Testis (tissue), 3 donors: ENCODE data around the gene CDH1. TPM values are rescaled to one million over a fixed set of nuclear protein-coding genes. Genes with fewer than 3 reads are reported as not detected.
"Not testable (repeated sequence)": the region's sequence is repeated elsewhere in the genome, so short reads cannot be mapped to it uniquely, and the experiment has no call there.

ENCODE experiments used
- DNase-seq: peaks from one replicate; pipeline ENCODE4 v3.0.0-alpha.2; 2019
- H3K27ac ChIP-seq, 2 donors: fragments of 200-600 bp; sonication (generic); one replicate each; pipeline ENCODE4 v1.5.1; 2019
- H3K27me3 ChIP-seq: fragments of 200-600 bp; sonication (generic); one replicate; pipeline ENCODE4 v1.5.1; 2019
- H3K36me3 ChIP-seq: fragments of 200-600 bp; sonication (generic); one replicate; pipeline ENCODE4 v1.5.1; 2017; ENCODE audit warnings: low read depth; ENCODE audit errors: missing control alignments
- H3K4me1 ChIP-seq: fragments of 200-600 bp; sonication (generic); one replicate; pipeline ENCODE4 v1.5.1; 2019
- H3K4me3 ChIP-seq, 2 donors: fragments of 200-600 bp; sonication (generic); one replicate each; pipeline ENCODE4 v1.5.1; 2017 to 2019
- H3K9me3 ChIP-seq: fragments of 200-600 bp; sonication (generic); one replicate; pipeline ENCODE4 v1.5.1; 2017
- POLR2A ChIP-seq: fragments of 450-650 bp; IDR thresholded peaks from one replicate; pipeline ENCODE4 v1.6.1; 2017; ENCODE audit warnings: antibody characterized with exemption, mild to moderate bottlenecking, moderate library complexity
- WGBS, 2 donors: methylation state at CpG; one replicate each; pipeline ENCODE4 v1.1.5; 2018; 5-methylcytosine and 5-hydroxymethylcytosine counted together
- intact Hi-C: fragments of 100-400 bp; cut with DNase I; formaldehyde crosslinking; loops from one replicate; pipeline ENCODE4 v1.15.1; 2023; ENCODE audit warnings: low total_unique reads
- polyA plus RNA-seq: library from polyadenylated mRNA; stranded (reverse); fragments of 350-450 nt; fragmentation: Illumina TruSeq; extraction: RNeasy Lipid Tissue Mini Kit (QIAGEN cat#74804); gene quantifications from one replicate; pipeline ENCODE4 v1.2.3, GENCODE V29; 2014; ENCODE audit warnings: low read depth, low replicate concordance; ENCODE audit not compliant: insufficient read depth
- total RNA-seq, 2 donors: library from RNA; depleted of rRNA; stranded (reverse); fragments of >200 nt; gene quantifications; one replicate each; pipeline ENCODE4 v1.2.3, GENCODE V29; 2016
- TF ChIP-seq, protein P1 (sequence below), 3 experiments: fragments of 450-650 bp in 2 of 3; fragments of 200-600 bp in 1 of 3; sonication (generic) in 1 of 3; IDR thresholded peaks; one replicate each; pipeline ENCODE4 v1.5.1; 2016 to 2019; ENCODE audit warnings: antibody characterized with exemption in 3 of 3, mild to moderate bottlenecking in 2 of 3, moderate library complexity in 1 of 3

Gene CDH1
- total and polyA plus RNA-seq, 3 donors from 2014 or later: 0.94 to 5.5 (median 2.1) TPM

GRCh38 chr16:68835970-68836369, 98.9 kb downstream of the CDH1 start:
- Histone ChIP-seq H3K4me3 (no peak overlapping the region), H3K36me3 (no peaks in the 10 kb centered on the region), H3K9me3 (no peaks in the 10 kb centered on the region), H3K27ac (no peak overlapping the region), H3K4me1 (no peaks in the 10 kb centered on the region), H3K27me3 (no peaks in the 10 kb centered on the region)
- TF ChIP-seq, protein P1, sequence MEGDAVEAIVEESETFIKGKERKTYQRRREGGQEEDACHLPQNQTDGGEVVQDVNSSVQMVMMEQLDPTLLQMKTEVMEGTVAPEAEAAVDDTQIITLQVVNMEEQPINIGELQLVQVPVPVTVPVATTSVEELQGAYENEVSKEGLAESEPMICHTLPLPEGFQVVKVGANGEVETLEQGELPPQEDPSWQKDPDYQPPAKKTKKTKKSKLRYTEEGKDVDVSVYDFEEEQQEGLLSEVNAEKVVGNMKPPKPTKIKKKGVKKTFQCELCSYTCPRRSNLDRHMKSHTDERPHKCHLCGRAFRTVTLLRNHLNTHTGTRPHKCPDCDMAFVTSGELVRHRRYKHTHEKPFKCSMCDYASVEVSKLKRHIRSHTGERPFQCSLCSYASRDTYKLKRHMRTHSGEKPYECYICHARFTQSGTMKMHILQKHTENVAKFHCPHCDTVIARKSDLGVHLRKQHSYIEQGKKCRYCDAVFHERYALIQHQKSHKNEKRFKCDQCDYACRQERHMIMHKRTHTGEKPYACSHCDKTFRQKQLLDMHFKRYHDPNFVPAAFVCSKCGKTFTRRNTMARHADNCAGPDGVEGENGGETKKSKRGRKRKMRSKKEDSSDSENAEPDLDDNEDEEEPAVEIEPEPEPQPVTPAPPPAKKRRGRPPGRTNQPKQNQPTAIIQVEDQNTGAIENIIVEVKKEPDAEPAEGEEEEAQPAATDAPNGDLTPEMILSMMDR (IDR thresholded peaks at IDR 0.05): no peak
- TF ChIP-seq POLR2A: no peak
- no peak for DNase-seq
- 82 to 85% methylated on average over 5 of the region's 5 CpGs for WGBS, 2 donors
- intact Hi-C loops: no loop called here

GRCh38 chr16:68839831-68840230, 102.7 kb downstream of the CDH1 start:
- 51 to 58% methylated on average over 4 of the region's 4 CpGs for WGBS, 2 donors
- no peaks in the 10 kb centered on the region for H3K27me3 ChIP-seq
- intact Hi-C loops: no loop called here

GRCh38 chr16:68842964-68843481, 105.9 kb downstream of the CDH1 start:
- H3K27me3 ChIP-seq, H3K9me3 ChIP-seq, intact Hi-C loops, DNase-seq, H3K36me3 ChIP-seq, H3K4me1 ChIP-seq: not testable (repeated sequence)
- Histone ChIP-seq H3K27ac (peak overlapping the region in 1 of 2 donors; percentile 82), H3K4me3 (peak overlapping the region; percentile 74 to 75)
- WGBS, 2 donors: 35 to 41% methylated on average over 23 of the region's 23 CpGs

More at GRCh38 chr16:68839831-68840230, 102.7 kb downstream of the CDH1 start:
- TF ChIP-seq, protein P1 (IDR thresholded peaks at IDR 0.05): no peak
- TF ChIP-seq POLR2A: no peak
- no peaks in the 10 kb centered on the region for H3K9me3 ChIP-seq
- no peak overlapping the region for H3K27ac ChIP-seq
- H3K36me3 ChIP-seq: no peaks in the 10 kb centered on the region
- DNase-seq: no peak
- H3K4me3 ChIP-seq: no peak overlapping the region
- no peaks in the 10 kb centered on the region for H3K4me1 ChIP-seq

- no peaks in the 10 kb centered on the region for H3K36me3 ChIP-seq
- no peaks in the 10 kb centered on the region for H3K27me3 ChIP-seq
- TF ChIP-seq POLR2A: no peak
- TF ChIP-seq, protein P1 (IDR thresholded peaks at IDR 0.05): no peak
- H3K4me1 ChIP-seq: no peaks in the 10 kb centered on the region
- DNase-seq: peak; percentile 90
- WGBS, 2 donors: 0% methylated on average over 16 to 54 of the region's 55 CpGs
- intact Hi-C loops: no loop called here
- H3K27ac ChIP-seq: peak within 1 kb of the TSS; percentile 51 to 82
- no peaks in the 10 kb centered on the region for H3K9me3 ChIP-seq
- peak within 1 kb of the TSS; percentile 74 to 75 for H3K4me3 ChIP-seq
These were observed 106.6 kb downstream of the CDH1 start, which contains the start of gene TANGO6 for GRCh38 chr16:68843482-68844210. Gene TANGO6, plus strand, starts transcription at chr16:68843531. Its CDS starts 87 bp downstream, at chr16:68843618.

GRCh38 chr16:68844211-68844564, 107.1 kb downstream of the CDH1 start:
- 3 to 6% methylated on average over 5 to 6 of the region's 6 CpGs for whole genome bisulfite sequencing, 2 donors
- H3K4me1 ChIP-seq: no peaks in the 10 kb centered on the region

More at GRCh38 chr16:68844211-68844564, 107.1 kb downstream of the CDH1 start:
- intact Hi-C loops: no loop called here
- DNase-seq: no peak
- TF ChIP-seq POLR2A: no peak
- TF ChIP-seq, protein P1 (IDR thresholded peaks at IDR 0.05): no peak
- Histone ChIP-seq H3K4me3 (peak overlapping the region; percentile 74 to 75), H3K36me3 (no peaks in the 10 kb centered on the region), H3K9me3 (no peaks in the 10 kb centered on the region), H3K27me3 (no peaks in the 10 kb centered on the region), H3K27ac (peak overlapping the region; percentile 51 to 82)
